Stimulated activated CD4-positive, alpha-beta T cell treated with anti-CD3 and anti-CD28 coated beads, Interleukin-1b, Interleukin-23, amount 100 ng/mL, for 1 hour (primary cell): ENCODE measurements around the gene MAL.

Experiments used
- DNase-seq, 2 donors: peaks; one replicate each; pipeline ENCODE4 v3.0.0-alpha.2; 2020; ENCODE audit warnings: low read depth in 2 of 2

The MAL gene

DNA sequence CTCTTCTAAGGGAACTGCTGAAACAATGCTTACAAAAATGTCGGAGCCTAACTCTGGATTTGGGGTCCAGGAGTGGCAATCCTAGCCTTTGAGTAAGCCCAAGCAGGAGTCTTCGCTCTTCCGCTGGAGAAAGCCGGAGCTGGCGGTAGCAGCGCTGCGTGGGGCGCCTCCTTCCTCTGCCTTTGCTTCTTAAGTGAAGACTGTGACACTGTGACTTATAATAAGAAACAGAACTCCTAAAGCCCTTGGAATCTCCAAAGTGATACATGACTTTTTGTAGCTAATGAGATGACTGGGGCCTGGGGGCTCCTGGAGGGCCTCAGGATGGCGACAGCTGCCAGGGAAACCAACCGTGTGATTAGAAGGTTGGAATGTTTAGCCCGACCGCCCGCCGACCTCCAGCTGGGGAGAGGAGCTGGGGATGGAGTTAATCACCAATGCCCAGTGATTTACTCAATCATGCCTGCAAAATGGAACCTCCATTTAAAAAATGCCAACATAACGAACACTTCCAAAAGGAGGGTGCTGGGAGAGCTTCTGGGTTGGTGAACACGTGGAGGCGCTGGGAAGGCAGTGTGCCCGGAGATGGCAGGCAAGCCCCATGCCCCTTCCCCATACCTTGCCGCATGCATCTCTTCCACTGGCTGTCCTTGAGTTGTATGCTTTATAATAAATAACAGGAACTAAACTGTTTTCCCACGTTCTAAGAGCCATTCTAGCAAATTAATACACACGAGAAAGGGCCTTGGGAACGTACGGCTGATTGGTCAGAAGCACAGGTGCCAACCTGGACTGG lies 29.0 kb upstream of the MAL start:
- DNase-seq = no peak

GRCh38 chr2:94997981-94998930 lies 27.3 kb upstream of the MAL start:
- DNase-seq = no peak

GRCh38 chr2:94999431-94999883 lies 26.1 kb upstream of the MAL start:
- no peak for DNase-seq

GRCh38 chr2:95001051-95001562 lies 24.4 kb upstream of the MAL start:
- no peak for DNase-seq

DNA sequence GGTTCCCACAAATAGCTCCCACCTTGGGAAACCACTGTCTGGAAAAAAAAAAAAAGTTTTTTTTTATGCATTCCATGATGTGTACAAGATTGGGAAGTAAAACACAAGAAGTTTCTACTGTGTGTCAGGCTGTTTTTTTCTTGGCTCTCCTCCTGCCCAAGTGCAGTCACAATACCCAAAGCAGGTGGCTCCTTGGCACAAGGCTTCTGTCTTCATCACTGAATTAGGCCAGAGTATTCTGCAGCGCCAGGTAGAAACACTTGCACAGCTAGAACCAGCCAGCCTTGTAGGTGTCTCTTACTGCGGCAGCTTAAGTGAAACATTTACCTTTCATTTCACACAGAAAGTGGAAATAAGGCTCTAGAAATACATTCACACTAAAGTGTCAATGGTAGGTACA lies 23.8 kb upstream of the MAL start:
- DNase-seq = no peak

DNA sequence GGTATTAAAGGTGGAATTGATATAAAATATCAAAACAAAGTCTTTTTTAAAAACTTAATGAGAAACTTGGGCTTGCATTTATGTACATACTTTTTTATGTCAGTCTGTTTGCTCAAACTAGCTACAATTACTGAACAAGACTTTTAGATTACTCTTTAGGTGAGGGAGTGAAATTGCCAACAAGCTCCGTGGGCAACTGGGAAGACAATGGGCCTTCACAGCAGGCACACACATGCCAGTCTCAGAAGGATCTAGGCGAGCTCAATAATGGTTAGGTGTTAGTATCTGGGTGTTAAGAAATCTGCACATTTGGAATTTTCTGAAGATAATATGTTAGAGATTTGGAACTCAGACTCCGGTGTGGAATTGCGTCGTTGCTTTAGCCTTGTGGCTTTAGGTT lies 23.0 kb upstream of the MAL start:
- no peak for DNase-seq

GRCh38 chr2:95004287-95004686 lies 21.2 kb upstream of the MAL start:
- DNase-seq = no peak

GRCh38 chr2:95004711-95005110 lies 20.8 kb upstream of the MAL start:
- no peak for DNase-seq

DNA sequence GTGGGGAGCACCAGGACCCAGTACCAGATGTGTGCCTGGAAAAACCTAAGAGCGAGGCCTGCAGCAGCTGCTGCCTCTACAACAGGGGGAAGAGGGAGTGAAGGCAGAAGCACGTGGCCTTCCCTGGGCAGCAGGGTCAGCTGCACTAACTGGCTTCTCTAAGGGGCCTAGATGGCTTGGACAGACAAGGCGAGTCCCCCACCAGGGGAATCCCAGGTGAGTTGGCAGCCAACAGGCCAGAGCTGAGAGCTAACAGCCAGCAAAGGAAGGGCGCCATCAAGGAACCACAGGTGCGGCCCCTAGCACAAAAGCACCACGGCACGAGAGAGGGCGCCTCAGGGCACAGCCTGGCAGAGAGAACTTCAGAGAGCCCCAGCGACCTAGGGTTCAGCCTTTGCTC lies 19.8 kb upstream of the MAL start:
- DNase-seq = no peak

GRCh38 chr2:95006588-95006987 lies 18.9 kb upstream of the MAL start:
- DNase-seq = no peak

GRCh38 chr2:95007031-95007609 lies 18.4 kb upstream of the MAL start:
- no peak for DNase-seq

- DNase-seq = no peak
These were observed 17.7 kb upstream of the MAL start for GRCh38 chr2:95007822-95008221.

DNA sequence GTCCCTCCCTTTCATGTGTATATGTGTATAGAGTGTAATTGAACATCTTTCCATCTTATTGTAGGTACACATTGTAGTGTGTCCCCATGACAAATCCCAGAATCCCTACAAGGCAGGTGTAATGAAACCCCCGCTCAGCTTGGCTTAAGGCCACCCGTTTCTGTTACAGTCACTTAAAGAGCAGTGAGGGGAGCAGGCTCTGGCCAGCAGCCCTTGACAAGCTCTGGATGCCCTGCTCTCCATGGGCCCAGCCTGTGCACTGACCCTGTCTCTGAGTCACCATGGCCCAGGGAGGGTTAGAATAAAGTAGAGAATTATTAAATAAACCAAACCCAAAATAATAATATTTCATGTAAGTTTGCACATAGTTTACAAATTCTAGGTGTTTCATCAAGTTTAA lies 17.2 kb upstream of the MAL start:
- no peak for DNase-seq

DNA sequence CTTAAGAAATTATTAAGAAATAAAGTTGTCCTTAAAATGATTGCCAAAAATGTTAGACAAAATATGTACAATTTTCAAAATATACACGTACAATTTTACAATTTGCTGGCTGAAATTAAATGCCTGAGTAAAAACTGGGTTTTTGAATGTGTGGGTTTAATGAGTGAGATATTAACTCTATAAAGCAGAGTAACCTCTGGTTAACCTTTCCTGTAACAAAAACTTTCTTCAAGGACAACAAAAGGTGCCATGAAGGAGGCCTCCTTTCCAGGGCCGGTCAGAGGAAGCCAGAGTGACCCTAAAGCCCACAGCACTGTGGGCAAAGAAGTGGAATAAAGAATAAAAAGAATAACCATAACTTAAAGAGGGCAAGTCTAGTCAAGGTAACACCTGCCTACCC lies 16.5 kb upstream of the MAL start:
- DNase-seq = no peak

DNA sequence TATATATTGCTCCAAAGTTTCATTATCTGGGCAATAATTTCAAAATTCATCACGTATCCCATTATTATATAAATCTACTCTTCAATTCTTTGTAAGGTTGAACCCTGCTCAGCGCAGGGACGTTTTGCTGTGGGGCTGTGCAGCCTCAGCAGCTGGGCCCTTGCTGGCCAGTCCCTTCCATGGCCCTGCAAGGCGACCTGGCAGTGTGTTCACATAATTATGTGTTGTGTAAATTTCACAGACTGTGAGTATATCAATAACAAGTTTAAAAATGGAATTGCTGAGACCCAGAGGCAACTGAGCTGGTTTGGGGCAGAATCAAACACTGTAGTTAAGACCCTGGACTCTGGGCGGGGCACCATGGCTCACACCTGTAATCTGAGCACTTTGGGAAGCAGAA lies 16.1 kb upstream of the MAL start:
- no peak for DNase-seq

DNA sequence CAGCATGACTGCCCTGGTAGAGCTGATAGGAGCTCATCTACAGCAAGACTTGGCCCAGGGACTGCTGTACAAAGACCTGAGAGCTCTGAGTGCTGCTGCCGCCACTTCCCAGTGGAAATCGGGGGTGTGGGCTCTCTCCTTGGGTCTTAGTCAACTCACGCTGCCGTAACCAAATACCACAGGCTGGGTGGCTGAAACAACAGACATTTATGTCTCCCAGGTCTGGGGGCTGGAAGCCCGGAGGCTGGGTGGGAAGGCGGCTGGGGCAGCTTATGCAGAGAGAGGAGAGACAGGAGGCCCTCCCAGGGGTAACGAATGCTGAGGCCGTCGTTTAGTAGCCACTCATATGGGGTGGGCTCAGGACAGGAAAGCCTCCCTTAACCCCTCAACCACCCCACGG lies 15.4 kb upstream of the MAL start:
- no peak for DNase-seq

DNA sequence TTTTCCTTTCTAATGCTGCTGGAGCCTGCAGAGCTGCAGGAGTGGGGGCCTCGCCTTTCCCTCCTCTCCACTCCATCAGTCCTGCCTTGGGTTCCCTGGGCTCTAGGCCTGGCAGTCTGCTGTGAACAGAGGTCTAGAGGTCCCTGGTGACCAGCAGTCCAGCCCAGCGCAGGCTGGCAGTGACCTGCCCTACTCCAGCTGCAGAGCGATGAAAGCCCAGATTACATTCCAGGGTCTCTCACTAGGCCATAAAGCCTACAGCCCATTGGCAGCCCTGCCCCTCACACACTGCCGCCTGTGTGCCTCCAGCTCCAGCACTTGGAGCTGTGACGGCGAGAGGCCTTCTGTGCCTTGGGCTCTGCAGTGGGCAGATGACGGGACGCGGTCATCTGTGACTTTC lies 14.8 kb upstream of the MAL start:
- DNase-seq = no peak

GRCh38 chr2:95012881-95013550 lies 12.5 kb upstream of the MAL start:
- no peak for DNase-seq

DNA sequence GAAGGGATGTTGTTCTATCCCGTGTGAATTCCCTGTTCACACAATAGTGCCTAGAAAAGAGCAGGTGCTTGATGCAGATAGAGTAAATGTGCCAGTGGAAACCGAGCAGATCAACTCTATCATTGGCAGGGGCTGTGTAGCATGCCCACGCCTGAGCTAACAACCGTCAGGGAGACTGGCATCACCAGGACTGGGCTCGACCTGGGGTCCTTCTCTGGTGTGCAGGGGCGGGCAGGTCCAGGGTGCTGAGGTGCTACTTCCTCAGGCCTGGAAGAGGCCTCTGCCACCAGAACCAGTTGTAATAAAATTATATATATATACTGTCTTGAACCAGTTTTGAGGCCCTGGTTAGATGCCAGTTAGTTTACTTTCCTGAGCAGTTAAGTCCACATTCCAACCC lies 11.8 kb upstream of the MAL start:
- DNase-seq = no peak

GRCh38 chr2:95014126-95014708 lies 11.3 kb upstream of the MAL start:
- no peak for DNase-seq

DNA sequence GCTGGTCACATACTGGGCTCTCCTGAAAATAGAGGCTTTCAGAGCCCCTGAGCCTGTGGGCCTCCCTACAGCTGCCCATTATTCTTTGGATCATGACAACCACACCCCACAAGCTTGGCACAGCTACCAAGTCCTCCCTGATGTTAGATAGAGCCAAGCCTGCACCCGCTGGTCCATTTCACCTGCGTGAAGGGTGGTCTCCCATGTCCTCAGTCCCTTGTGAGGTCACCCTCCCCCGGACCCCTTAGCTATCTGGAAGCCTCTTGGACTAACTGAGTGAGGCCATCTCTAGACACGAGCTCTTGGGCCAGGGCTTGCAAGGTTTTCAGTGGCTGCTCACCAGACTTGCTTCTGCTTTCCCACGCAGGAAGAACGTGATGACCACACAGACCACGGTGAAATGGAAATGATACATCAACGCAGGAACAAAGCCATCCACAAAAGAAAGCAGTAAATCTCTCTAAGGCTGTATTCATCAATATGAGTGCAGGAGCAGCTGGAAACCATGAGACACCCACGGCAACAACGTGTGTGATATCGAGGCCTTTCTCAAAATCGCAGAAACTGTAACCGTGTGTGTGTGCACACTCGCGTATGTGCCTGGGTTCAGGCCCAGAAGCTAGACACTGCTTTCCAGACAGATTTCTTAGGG lies 10.1 kb upstream of the MAL start:
- DNase-seq = no peak
